ENCODE data around the gene FKBP5.
"Not testable (repeated sequence)": the region's sequence is repeated elsewhere in the genome, so short reads cannot be mapped to it uniquely, and the experiment has no call there.

Gene FKBP5

GRCh38 chr6:35688605-35689322 lies at the start of gene FKBP5:
FKBP5 (minus strand) TSS chr6:35688915; CDS start chr6:35642824, 46,091 bp downstream.
- peak; percentile 98 for DNase-seq (ENCODE audit: low spot score)

GRCh38 chr6:35737413-35738211 lies 48.9 kb upstream of the FKBP5 start:
- peak; percentile 86 for DNase-seq (ENCODE audit: low spot score)

- no peak for DNase-seq (ENCODE audit: low spot score)
Observed at GRCh38 chr6:35736982-35737412, 48.3 kb upstream of the FKBP5 start, which contains the start of gene ARMC12. ARMC12 (plus strand) TSS chr6:35737032; CDS start chr6:35737109, 77 bp downstream.

GRCh38 chr6:35736253-35736894 lies 47.7 kb upstream of the FKBP5 start:
- peak; percentile 79 for DNase-seq (ENCODE audit: low spot score)

- no peak for DNase-seq (ENCODE audit: low spot score)
Observed at GRCh38 chr6:35735452-35735851, 46.7 kb upstream of the FKBP5 start.

GRCh38 chr6:35734319-35734718 lies 45.6 kb upstream of the FKBP5 start:
- DNase-seq (ENCODE audit: low spot score): not testable (repeated sequence)

- no peak for DNase-seq (ENCODE audit: low spot score)
Observed at GRCh38 chr6:35733633-35734032, 44.9 kb upstream of the FKBP5 start.

GRCh38 chr6:35731736-35732532 lies 43.2 kb upstream of the FKBP5 start:
- DNase-seq (ENCODE audit: low spot score): peak; percentile 83

- DNase-seq (ENCODE audit: low spot score): peak; percentile 85
Observed at GRCh38 chr6:35731414-35731735, 42.7 kb upstream of the FKBP5 start.

- no peak for DNase-seq (ENCODE audit: low spot score)
Observed at GRCh38 chr6:35730745-35731413, 42.2 kb upstream of the FKBP5 start.

- no peak for DNase-seq (ENCODE audit: low spot score)
Observed at GRCh38 chr6:35729722-35730121, 41.0 kb upstream of the FKBP5 start.

- no peak for DNase-seq (ENCODE audit: low spot score)
Observed at GRCh38 chr6:35728683-35729678, 40.3 kb upstream of the FKBP5 start.

- DNase-seq (ENCODE audit: low spot score): peak; percentile 95
Observed at GRCh38 chr6:35727935-35728682, 39.4 kb upstream of the FKBP5 start.

- DNase-seq (ENCODE audit: low spot score): peak; percentile 66
Observed at GRCh38 chr6:35727231-35727934, 38.7 kb upstream of the FKBP5 start.

GRCh38 chr6:35725721-35726438 lies 37.2 kb upstream of the FKBP5 start:
- no peak for DNase-seq (ENCODE audit: low spot score)

GRCh38 chr6:35725081-35725708 lies 36.5 kb upstream of the FKBP5 start:
- DNase-seq (ENCODE audit: low spot score): no peak

- no peak for DNase-seq (ENCODE audit: low spot score)
Observed at GRCh38 chr6:35724471-35724870, 35.8 kb upstream of the FKBP5 start.

- no peak for DNase-seq (ENCODE audit: low spot score)
Observed at GRCh38 chr6:35724059-35724458, 35.3 kb upstream of the FKBP5 start.
